Measurements from ENCODE around the gene FOXL3.
"Not testable (repeated sequence)": the region's sequence is repeated elsewhere in the genome, so short reads cannot be mapped to it uniquely, and the experiment has no call there.

The FOXL3 gene

GRCh38 chr7:285731-286130 is 4.2 kb upstream of the FOXL3 start:
- H3K4me1 Mint-ChIP-seq (ENCODE audit: low read depth): no peaks in the 10 kb centered on the region
- H3K36me3 Mint-ChIP-seq (ENCODE audit: low read depth): no peaks in the 10 kb centered on the region
- peaks cover 31% of the 10 kb centered on the region for H3K27me3 Mint-ChIP-seq

DNA sequence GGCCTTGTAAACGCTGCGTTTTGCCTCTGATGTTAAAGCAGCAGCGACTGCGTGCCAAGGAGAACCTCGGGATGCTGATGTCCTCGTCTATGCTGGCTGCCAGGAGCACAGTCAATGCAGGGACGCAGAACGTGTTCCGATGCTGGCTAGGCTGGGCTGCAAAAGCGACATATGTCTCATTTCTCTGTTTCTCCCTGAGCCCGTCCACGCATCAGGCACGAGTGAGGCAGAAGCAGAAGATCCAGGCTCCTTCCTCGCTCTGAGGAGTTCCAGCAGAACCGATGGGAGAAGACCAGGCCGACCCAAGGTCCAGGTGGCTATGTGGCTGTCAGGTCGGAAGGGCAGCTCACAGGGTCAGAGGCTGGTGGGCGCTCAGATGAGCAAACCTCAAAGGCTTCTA is 3.7 kb upstream of the FOXL3 start:
- Mint-ChIP-seq H3K36me3 (ENCODE audit: low read depth) (no peaks in the 10 kb centered on the region), H3K9me3 (no peaks in the 10 kb centered on the region), H3K27ac (no peak overlapping the region), H3K4me3 (no peak overlapping the region), H3K4me1 (ENCODE audit: low read depth) (no peaks in the 10 kb centered on the region), H3K27me3 (peaks cover 30% of the 10 kb centered on the region)

More at GRCh38 chr7:285731-286130, 4.2 kb upstream of the FOXL3 start:
- no peak overlapping the region for H3K27ac Mint-ChIP-seq
- no peaks in the 10 kb centered on the region for H3K9me3 Mint-ChIP-seq
- H3K4me3 Mint-ChIP-seq: no peak overlapping the region

- Mint-ChIP-seq H3K4me1 (ENCODE audit: low read depth) (no peaks in the 10 kb centered on the region), H3K27me3 (peaks cover 45% of the 10 kb centered on the region), H3K36me3 (ENCODE audit: low read depth) (no peaks in the 10 kb centered on the region), H3K27ac (no peak overlapping the region), H3K4me3 (no peak overlapping the region), H3K9me3 (no peaks in the 10 kb centered on the region)
Observed at GRCh38 chr7:288671-289101, 1.3 kb upstream of the FOXL3 start.

DNA sequence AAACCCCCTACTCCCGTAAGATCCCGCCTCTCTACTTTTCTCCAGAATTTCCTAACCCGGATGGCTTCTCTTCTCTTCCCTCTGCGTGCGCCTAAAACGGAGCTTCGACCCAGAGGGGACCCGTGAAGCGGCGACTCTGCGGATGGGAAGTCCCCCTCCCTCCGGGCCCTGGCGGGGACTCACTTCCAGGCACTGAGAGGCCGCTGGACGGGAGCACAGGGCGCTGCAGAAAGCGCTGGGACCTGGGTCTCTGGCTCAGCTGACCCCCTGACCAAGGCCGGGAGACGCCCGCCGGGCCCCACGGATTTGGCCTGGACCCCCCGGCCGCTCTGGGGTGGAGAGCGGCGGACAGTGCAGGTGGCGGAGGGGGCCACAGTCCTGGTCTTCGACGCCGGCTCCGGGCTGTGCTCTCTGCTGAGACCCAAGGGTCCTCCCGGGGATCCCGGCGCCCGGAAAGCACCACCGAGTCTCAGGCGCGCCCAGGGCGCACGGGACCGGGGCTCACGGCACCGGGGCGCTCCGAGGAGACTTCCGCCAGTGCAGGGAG is 688 bp upstream of the FOXL3 start:
- no peak overlapping the region for H3K27ac Mint-ChIP-seq
- no peaks in the 10 kb centered on the region for H3K36me3 Mint-ChIP-seq (ENCODE audit: low read depth)
- H3K9me3 Mint-ChIP-seq: no peaks in the 10 kb centered on the region
- no peaks in the 10 kb centered on the region for H3K4me1 Mint-ChIP-seq (ENCODE audit: low read depth)
- peaks cover 45% of the 10 kb centered on the region for H3K27me3 Mint-ChIP-seq
- no peak overlapping the region for H3K4me3 Mint-ChIP-seq

- H3K36me3 Mint-ChIP-seq (ENCODE audit: low read depth): no peaks in the 10 kb centered on the region
- H3K4me1 Mint-ChIP-seq (ENCODE audit: low read depth): no peaks in the 10 kb centered on the region
- H3K9me3 Mint-ChIP-seq: no peaks in the 10 kb centered on the region
- no peak overlapping the region for H3K27ac Mint-ChIP-seq
- H3K27me3 Mint-ChIP-seq: peaks cover 39% of the 10 kb centered on the region
- H3K4me3 Mint-ChIP-seq: no peak overlapping the region
Observed at GRCh38 chr7:290554-291372, 793 bp downstream of the FOXL3 start.

GRCh38 chr7:291373-292092 is 1.6 kb downstream of the FOXL3 start:
- H3K4me1 Mint-ChIP-seq (ENCODE audit: low read depth): no peaks in the 10 kb centered on the region
- no peaks in the 10 kb centered on the region for H3K9me3 Mint-ChIP-seq
- H3K36me3 Mint-ChIP-seq (ENCODE audit: low read depth): no peaks in the 10 kb centered on the region
- H3K27ac Mint-ChIP-seq: no peak overlapping the region
- H3K4me3 Mint-ChIP-seq: no peak overlapping the region
- peaks cover 37% of the 10 kb centered on the region for H3K27me3 Mint-ChIP-seq

DNA sequence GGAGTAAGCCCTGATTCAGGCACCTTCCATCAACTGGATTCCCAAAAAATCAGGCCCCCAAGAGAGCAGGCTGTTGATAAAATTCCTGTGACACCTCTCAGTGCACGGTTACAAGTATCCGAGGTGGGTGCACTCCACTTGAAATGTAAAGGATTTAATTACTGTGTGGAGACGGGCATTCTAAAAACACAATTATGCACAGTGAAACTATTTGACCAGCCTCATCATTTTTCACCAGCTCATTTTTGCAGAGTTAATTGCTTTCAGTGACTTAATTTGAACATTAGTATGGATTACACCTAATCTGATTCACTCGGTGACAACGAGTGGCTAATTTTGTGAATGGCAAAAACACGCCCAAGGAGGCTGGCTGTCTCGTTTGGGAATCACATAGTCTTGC is 2.3 kb downstream of the FOXL3 start:
- Mint-ChIP-seq H3K36me3 (ENCODE audit: low read depth) (no peaks in the 10 kb centered on the region), H3K4me1 (ENCODE audit: low read depth) (no peaks in the 10 kb centered on the region), H3K27me3 (peaks cover 36% of the 10 kb centered on the region), H3K4me3 (no peak overlapping the region), H3K27ac (no peak overlapping the region), H3K9me3 (no peaks in the 10 kb centered on the region)

DNA sequence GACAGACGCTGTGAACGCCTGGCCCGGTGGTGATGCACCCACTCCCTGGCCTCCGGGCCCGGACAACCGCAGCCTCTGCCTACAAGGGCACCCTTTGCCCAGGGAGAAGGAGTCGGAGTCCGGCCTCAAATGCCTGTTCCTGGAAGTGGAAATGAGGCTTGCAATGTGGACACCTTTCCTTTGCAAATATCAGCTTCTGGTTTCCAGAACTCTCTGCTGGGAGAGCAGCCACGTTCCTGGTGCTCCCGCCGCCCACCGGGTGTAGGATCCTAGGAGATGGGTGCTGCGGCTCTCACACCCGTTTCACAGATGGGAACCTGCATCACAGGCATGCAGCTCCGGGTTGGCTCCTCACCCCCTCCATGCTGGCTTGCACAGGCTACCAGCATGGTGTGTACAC is 2.9 kb downstream of the FOXL3 start:
- Mint-ChIP-seq H3K9me3 (no peaks in the 10 kb centered on the region), H3K27me3 (peaks cover 33% of the 10 kb centered on the region), H3K4me3 (no peak overlapping the region), H3K36me3 (ENCODE audit: low read depth) (no peaks in the 10 kb centered on the region), H3K4me1 (ENCODE audit: low read depth) (no peaks in the 10 kb centered on the region), H3K27ac (no peak overlapping the region)

GRCh38 chr7:293681-294439 is 3.9 kb downstream of the FOXL3 start:
- no peak overlapping the region for H3K4me3 Mint-ChIP-seq
- peaks cover 24% of the 10 kb centered on the region for H3K27me3 Mint-ChIP-seq
- H3K36me3 Mint-ChIP-seq (ENCODE audit: low read depth): no peaks in the 10 kb centered on the region
- no peaks in the 10 kb centered on the region for H3K9me3 Mint-ChIP-seq
- no peak overlapping the region for H3K27ac Mint-ChIP-seq
- no peaks in the 10 kb centered on the region for H3K4me1 Mint-ChIP-seq (ENCODE audit: low read depth)

DNA sequence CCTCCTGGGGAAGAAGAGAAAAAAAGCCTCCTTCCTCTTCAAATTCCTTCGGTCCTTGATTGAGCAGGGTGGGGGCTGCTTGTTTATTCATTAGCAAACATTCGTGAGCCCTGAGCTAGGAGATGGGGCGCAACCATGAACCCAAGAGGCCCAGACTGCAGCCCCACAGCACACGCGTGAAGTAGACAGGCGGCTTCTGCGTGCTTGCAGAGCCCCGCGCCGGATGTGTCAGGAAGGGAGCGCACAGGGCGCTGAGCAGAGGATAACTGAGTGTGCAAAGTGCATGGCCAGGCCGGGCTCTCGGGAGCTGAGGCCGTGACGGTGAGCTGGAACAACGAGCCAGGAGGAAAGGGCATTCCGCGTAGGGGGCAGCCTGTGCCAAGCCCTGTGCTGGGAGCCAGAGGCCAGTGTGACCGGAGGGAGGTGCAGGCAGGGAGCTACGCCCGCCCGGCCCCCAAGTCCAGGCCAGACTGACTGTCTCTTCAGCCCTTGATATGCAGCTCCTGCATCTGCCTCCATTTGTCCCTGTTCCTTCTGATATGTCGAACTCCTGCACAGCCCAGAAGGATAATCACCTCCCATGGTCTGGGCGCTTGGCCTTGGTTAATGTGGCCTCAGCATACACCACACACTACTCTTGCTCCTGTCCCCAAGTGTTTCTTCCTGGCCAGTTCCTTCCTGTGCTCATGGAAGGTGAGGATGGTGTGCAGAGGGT is 4.6 kb downstream of the FOXL3 start:
- no peak overlapping the region for H3K27ac Mint-ChIP-seq
- H3K4me1 Mint-ChIP-seq (ENCODE audit: low read depth): no peaks in the 10 kb centered on the region
- H3K4me3 Mint-ChIP-seq: no peak overlapping the region
- no peaks in the 10 kb centered on the region for H3K36me3 Mint-ChIP-seq (ENCODE audit: low read depth)
- peaks cover 21% of the 10 kb centered on the region for H3K27me3 Mint-ChIP-seq
- no peaks in the 10 kb centered on the region for H3K9me3 Mint-ChIP-seq

DNA sequence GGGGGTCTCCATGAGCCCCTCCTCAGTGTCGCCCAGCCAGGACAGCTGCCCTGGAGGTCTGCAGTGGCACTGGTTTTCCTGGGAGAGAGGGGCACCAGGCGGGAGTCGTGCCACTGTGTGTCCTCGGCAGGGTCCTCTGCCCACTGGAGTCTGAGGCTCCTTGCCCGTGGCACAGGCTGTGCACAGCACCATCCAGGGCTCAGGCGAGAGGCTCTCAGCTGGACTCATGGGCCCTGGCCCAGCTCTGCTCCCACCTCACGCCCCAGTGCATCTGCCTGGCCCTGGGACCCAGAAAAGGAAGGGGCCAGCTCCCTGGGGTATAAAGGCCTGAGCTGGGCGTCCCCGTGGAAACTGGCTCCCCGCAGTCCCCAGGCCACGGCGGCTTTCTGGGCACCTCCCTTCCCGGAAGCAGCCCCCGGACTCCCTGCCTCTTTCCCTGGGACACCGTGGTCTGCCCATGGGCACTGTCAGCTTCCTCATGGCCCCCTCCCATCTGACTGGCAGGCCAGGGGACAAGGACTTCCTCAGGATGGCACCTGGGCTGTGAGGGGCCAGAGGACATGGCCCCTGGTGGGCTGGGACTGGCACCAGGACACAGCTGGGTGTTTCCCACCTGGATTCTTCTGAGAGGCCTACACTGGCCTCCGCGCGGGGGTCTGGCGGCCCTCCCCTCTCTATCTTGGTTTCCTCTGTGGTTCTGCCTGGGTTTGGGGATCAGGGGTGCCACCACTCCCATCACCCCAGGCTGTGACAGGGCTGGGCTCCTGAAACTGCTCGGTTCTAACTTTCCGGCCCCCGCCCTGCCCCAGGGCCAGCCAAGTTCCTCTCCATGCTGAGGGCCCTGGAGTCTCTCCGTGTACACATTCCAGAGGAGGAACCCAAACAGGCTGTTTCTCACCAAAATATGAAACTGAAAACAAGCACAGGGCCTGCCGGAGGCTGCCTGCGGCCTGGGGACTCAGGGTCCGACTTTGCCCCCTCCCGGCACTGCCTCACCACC is 5.5 kb downstream of the FOXL3 start:
- Mint-ChIP-seq H3K9me3 (no peaks in the 10 kb centered on the region), H3K36me3 (ENCODE audit: low read depth) (no peaks in the 10 kb centered on the region), H3K4me3 (no peak overlapping the region), H3K27me3 (peaks cover 21% of the 10 kb centered on the region), H3K27ac (no peak overlapping the region), H3K4me1 (ENCODE audit: low read depth) (no peaks in the 10 kb centered on the region)

DNA sequence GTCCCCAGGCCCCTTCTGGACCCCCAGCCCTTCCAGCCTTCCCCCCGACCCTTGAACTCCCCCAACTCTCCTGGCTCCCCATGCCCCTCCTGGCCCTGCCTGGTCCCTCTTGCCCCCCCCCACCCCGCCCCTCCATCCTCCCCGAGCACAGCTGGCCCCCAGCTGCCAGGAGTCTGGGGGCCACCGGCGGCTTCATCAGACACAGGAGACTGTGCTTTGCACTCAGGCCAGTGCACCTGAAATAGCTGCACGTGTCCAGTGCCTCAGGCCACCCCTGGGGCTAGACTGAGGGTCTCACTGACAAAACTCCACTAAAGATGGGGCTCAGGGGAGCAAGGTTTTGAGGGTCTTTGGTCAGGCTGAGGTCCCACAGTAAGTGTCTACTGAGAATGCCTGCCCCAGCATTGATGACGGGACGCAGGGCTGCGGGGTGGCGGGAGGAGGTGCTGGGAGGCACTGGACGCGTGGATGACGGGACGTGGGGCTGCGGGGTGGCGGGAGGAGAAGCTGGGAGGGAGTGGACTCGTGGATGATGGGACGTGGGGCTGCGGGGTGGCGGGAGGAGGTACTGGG is 6.5 kb downstream of the FOXL3 start:
- H3K36me3 Mint-ChIP-seq (ENCODE audit: low read depth): no peaks in the 10 kb centered on the region
- peaks cover 18% of the 10 kb centered on the region for H3K27me3 Mint-ChIP-seq
- no peak overlapping the region for H3K4me3 Mint-ChIP-seq

DNA sequence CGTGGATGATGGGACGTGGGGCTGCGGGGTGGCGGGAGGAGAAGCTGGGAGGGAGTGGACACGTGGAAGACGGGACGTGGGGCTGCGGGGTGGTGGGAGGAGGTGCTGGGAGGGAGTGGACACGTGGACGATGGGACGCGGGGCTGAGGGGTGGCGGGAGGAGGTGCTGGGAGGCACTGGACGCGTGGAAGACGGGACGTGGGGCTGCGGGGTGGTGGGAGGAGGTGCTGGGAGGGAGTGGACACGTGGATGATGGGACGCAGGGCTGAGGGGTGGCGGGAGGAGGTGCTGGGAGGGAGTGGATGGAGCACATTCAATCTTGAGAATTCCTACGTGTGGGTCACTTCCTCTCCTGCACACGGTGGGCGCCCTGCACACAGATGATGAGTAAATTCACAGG is 7.2 kb downstream of the FOXL3 start:
- not testable (repeated sequence) for H3K9me3 Mint-ChIP-seq; H3K4me1 Mint-ChIP-seq (ENCODE audit: low read depth)

More for the DNA sequence above, 6.5 kb downstream of the FOXL3 start:
- no peaks in the 10 kb centered on the region for H3K9me3 Mint-ChIP-seq
- H3K27ac Mint-ChIP-seq: no peak overlapping the region
- no peaks in the 10 kb centered on the region for H3K4me1 Mint-ChIP-seq (ENCODE audit: low read depth)

More for the DNA sequence above, 7.2 kb downstream of the FOXL3 start:
- peaks cover 11% of the 10 kb centered on the region for H3K27me3 Mint-ChIP-seq
- H3K36me3 Mint-ChIP-seq (ENCODE audit: low read depth); H3K27ac Mint-ChIP-seq; H3K4me3 Mint-ChIP-seq: not testable (repeated sequence)

All from stimulated activated naive CD8-positive, alpha-beta T cell treated with anti-CD3 and anti-CD28 coated beads, Interleukin-15, Interleukin-2, amounts not matched to agents 100 ng/mL and 50 ng/mL, for 24 hours (primary cell).